Measurements from ENCODE around the gene PKP4.

DNA sequence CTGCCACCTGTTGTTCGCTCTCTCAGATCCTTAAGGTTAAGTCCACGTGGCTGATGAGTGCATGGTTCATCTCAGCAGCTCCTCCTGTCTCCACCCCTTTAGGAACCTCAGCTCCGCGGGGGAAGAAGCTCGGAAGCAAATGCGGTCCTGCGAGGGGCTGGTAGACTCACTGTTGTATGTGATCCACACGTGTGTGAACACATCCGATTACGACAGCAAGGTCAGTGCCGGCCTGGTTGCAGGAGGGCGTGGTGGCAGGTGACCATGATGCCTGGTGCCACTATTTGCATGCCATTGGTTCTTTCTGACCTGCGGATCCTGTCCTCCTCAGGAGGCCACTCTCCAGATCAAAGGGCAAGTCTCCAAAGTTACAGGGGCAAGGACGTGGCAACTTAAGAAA, 204.5 kb downstream of the PKP4 start:
- TF ChIP-seq EZH2 (IDR thresholded peaks at IDR 0.05; ENCODE audit: borderline replicate concordance, insufficient read depth, low read length, poor library complexity, severe bottlenecking): no peak
- no peak for TF ChIP-seq CTCF (IDR thresholded peaks at IDR 0.05; ENCODE audit: poor library complexity, severe bottlenecking)
- TF ChIP-seq MXI1 (conservative IDR thresholded peaks at IDR 0.05; ENCODE audit: poor library complexity, severe bottlenecking): no peak
- TF ChIP-seq TAF1 (IDR thresholded peaks at IDR 0.05; ENCODE audit: low read depth): no peak
- no peak for TF ChIP-seq SMC3 (conservative IDR thresholded peaks at IDR 0.05; ENCODE audit: poor library complexity)
- no peak for TF ChIP-seq POLR2AphosphoS5 (IDR thresholded peaks at IDR 0.05)
- TF ChIP-seq, protein P1, sequence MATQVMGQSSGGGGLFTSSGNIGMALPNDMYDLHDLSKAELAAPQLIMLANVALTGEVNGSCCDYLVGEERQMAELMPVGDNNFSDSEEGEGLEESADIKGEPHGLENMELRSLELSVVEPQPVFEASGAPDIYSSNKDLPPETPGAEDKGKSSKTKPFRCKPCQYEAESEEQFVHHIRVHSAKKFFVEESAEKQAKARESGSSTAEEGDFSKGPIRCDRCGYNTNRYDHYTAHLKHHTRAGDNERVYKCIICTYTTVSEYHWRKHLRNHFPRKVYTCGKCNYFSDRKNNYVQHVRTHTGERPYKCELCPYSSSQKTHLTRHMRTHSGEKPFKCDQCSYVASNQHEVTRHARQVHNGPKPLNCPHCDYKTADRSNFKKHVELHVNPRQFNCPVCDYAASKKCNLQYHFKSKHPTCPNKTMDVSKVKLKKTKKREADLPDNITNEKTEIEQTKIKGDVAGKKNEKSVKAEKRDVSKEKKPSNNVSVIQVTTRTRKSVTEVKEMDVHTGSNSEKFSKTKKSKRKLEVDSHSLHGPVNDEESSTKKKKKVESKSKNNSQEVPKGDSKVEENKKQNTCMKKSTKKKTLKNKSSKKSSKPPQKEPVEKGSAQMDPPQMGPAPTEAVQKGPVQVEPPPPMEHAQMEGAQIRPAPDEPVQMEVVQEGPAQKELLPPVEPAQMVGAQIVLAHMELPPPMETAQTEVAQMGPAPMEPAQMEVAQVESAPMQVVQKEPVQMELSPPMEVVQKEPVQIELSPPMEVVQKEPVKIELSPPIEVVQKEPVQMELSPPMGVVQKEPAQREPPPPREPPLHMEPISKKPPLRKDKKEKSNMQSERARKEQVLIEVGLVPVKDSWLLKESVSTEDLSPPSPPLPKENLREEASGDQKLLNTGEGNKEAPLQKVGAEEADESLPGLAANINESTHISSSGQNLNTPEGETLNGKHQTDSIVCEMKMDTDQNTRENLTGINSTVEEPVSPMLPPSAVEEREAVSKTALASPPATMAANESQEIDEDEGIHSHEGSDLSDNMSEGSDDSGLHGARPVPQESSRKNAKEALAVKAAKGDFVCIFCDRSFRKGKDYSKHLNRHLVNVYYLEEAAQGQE (IDR thresholded peaks at IDR 0.05; ENCODE audit: borderline replicate concordance): no peak
- TF ChIP-seq RAD21 (conservative IDR thresholded peaks at IDR 0.05): no peak
